WI38 (cell line): Measurements from ENCODE around the gene MED27.

ENCODE experiments used
- H3K4me3 ChIP-seq: 2 replicates; pipeline ENCODE4 v1.5.1; 2011; ENCODE audit warnings: low read depth, mild to moderate bottlenecking, control low read depth, low read length
- CTCF ChIP-seq: IDR thresholded peaks from 2 replicates; pipeline ENCODE4 v1.5.1; 2012; ENCODE audit warnings: low read depth, mild to moderate bottlenecking, control low read depth, low read length

The MED27 gene

GRCh38 chr9:131879181-131879910, 200.3 kb downstream of the MED27 start:
- no peak for TF ChIP-seq CTCF
- H3K4me3 ChIP-seq: no peak overlapping the region

GRCh38 chr9:131876486-131876885, 203.2 kb downstream of the MED27 start:
- TF ChIP-seq CTCF: no peak
- H3K4me3 ChIP-seq: no peak overlapping the region

GRCh38 chr9:131875828-131876485, 203.7 kb downstream of the MED27 start:
- TF ChIP-seq CTCF: no peak
- H3K4me3 ChIP-seq: no peak overlapping the region

GRCh38 chr9:131874916-131875670, 204.6 kb downstream of the MED27 start:
- no peak for TF ChIP-seq CTCF
- no peak overlapping the region for H3K4me3 ChIP-seq

- TF ChIP-seq CTCF: no peak
- H3K4me3 ChIP-seq: no peak overlapping the region
Measured at GRCh38 chr9:131874447-131874846, 205.2 kb downstream of the MED27 start.

- TF ChIP-seq CTCF: no peak
Measured at GRCh38 chr9:131873891-131874440, 205.7 kb downstream of the MED27 start.

More at GRCh38 chr9:131873891-131874440, 205.7 kb downstream of the MED27 start:
- H3K4me3 ChIP-seq: no peak overlapping the region
